SKM-1 (cell line): ENCODE data around the gene FANCD2.
"Not testable (repeated sequence)": the region's sequence is repeated elsewhere in the genome, so short reads cannot be mapped to it uniquely, and the experiment has no call there.

Source experiments
- DNase-seq: peaks from one replicate; lab custom pipeline; 2025; ENCODE audit not compliant: unreplicated experiment; lab: John Stamatoyannopoulos, UW

Gene FANCD2

GRCh38 chr3:10093678-10094077 is 67.4 kb downstream of the FANCD2 start:
- no peak for DNase-seq

DNA sequence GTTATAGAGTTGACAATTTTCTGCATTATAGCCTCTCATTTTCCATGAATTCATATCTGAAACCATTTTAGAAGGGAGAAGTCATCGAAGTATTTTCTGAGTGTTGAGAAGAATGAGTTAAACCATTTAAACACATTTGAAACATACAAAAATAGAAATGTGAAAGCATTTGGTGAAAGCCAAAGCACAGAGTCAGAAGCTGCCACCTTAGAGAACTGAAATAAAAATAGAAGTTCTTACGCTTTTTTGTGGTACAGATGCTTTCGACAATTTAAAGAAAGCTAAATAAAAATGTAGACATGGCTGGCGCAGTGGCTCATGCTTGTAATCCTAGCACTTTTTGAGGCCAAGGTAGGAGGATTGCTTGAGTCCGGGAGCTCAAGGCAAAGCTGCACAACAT is 72.8 kb downstream of the FANCD2 start:
- DNase-seq, result no peak

- no peak for DNase-seq
Measured at GRCh38 chr3:10106919-10107318, 80.7 kb downstream of the FANCD2 start.

DNA sequence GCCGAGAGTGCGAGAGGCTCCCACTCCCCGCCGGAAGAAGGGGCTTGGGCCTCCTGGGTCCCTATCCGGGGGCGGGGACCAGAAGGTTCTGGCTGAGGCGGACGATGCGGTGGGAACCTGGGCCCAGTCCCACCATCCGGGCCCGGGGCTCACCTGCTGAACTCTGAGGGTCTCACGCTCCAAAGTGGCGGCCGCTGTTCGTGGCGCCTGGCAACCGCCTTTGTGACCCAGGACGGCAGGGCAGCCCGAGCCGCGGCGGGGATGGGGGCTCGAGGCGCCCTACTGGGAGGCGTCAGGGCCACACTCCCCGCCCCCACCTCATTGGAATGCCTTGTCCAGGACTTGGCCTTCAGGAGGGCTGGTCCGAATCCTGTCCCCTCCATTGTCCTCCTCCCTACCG is 81.9 kb downstream of the FANCD2 start, which contains the start of gene FANCD2OS:
Gene FANCD2OS, minus strand, starts transcription at position 165 of the 400 bp plus-strand sequence. CDS start 3,481 bp downstream, outside the sequence.
- DNase-seq, result no peak

DNA sequence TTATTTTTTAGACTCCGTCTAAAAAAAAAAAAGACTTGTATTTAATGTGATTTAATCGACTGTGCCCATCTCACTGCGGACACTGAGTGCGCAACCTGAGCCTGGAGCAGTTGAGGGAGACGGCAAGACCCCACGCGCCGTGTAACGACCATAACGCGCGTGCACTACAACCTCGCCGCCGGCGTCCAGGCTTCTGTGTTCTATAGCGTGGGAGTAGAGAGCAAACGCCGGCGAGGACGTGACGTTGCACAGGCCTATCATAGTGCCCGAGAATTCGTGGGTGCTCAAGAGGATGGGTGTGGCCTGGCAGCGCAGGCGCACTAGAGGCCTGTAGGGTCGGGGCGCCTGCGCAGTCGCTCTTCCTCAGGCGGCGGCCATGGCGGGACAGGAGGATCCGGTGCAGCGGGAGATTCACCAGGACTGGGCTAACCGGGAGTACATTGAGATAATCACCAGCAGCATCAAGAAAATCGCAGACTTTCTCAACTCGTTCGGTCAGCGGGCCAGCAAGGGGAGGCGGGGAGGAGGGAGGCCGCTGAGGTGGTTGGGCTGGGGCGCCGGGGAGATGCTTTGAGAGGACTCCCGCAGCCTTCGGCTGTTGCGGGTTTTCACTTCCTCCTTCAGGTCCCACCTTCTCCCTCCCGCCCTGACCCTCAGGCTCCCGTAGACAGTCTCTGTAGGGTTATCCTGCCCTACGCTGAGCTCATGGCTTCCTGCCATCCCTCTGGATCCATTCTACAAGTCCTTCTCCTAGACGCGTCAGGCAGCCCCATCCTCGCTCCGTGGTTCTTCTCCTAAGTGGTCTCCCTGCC is 89.3 kb downstream of the FANCD2 start, which contains the start of gene BRK1:
Gene BRK1, plus strand, starts transcription at position 350 of the 812 bp plus-strand sequence. Its CDS starts 27 bp downstream, at position 377.
- peak; percentile 97 for DNase-seq

DNA sequence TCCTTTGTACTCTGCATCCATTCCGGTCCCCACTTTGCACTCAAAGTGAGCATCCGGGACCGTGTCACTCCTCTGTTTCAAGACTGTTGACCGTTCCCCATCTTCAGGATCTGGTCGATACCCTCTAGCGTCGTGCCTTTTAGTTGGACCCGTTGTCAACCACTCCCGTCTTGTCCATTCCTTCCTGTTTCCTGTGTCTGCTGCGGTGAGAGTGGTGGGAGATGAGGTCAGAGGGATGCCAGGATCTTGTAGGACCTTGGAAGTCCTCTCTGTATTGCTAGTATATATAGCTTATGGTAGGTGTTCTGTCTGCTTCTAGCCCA is 89.9 kb downstream of the FANCD2 start:
- no peak for DNase-seq

DNA sequence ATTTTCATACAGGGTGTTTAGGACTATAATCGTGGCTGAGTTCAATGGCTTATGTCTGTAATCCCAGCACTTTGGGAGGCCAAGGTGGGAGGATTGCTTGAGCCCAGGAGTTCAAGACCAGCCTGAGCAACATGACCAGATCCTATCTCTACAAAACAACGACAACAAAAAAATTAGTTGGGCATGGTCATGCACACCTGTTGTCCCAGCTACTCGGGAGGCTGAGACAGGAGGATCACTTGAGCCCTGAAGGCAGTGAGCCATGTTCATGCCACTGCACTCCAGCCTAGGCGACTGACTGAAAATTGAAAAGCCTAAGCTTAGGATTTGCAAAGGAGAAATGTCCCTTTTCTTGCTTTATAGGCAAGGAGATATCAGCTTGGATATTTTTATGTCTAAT is 90.7 kb downstream of the FANCD2 start:
- DNase-seq, result no peak

GRCh38 chr3:10119376-10119775 is 93.1 kb downstream of the FANCD2 start:
- no peak for DNase-seq

GRCh38 chr3:10121064-10121463 is 94.8 kb downstream of the FANCD2 start:
- DNase-seq, result no peak

DNA sequence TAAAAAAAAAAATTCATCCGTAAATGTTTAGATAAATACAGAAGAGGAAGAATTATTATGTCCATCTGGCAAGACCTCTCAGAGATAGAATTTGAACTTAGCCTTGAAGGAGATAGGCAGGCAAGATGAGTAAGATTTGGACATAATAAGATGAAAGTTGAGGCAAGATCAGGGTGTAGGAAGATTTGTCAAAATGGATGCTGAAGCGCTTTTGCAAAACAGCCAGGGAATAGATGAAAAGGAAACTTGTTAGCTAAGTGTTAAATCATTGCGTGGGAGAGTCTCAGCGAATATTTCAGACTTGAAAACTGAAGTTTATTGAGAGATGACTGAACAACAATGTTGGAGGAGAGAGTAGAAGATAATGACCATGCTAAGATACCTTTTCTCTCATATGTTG is 96.5 kb downstream of the FANCD2 start:
- DNase-seq, result no peak

DNA sequence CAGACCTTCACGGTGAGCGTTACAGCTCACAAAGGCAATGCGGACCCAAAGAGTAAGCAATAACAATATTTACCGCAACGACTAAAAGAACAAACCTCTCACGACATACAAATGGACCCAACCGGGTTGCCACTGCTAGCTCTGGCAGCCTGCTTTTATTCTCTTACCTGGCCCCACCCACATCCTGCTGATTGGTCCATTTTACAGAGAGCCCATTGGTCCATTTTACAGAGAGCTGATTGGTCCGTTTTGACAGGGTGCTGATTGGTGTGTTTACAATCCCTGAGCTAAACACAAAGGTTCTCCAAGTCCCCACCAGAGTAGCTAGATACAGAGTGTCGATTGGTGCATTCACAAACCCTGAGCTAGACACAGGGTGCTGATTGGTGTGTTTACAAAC is 109.6 kb downstream of the FANCD2 start:
- DNase-seq, result not testable (repeated sequence)

GRCh38 chr3:10136426-10137005 is 110.3 kb downstream of the FANCD2 start:
- no peak for DNase-seq

GRCh38 chr3:10137178-10137577 is 110.9 kb downstream of the FANCD2 start:
- DNase-seq, result no peak

- DNase-seq, result no peak
Measured at GRCh38 chr3:10140996-10141546, 114.8 kb downstream of the FANCD2 start.

DNA sequence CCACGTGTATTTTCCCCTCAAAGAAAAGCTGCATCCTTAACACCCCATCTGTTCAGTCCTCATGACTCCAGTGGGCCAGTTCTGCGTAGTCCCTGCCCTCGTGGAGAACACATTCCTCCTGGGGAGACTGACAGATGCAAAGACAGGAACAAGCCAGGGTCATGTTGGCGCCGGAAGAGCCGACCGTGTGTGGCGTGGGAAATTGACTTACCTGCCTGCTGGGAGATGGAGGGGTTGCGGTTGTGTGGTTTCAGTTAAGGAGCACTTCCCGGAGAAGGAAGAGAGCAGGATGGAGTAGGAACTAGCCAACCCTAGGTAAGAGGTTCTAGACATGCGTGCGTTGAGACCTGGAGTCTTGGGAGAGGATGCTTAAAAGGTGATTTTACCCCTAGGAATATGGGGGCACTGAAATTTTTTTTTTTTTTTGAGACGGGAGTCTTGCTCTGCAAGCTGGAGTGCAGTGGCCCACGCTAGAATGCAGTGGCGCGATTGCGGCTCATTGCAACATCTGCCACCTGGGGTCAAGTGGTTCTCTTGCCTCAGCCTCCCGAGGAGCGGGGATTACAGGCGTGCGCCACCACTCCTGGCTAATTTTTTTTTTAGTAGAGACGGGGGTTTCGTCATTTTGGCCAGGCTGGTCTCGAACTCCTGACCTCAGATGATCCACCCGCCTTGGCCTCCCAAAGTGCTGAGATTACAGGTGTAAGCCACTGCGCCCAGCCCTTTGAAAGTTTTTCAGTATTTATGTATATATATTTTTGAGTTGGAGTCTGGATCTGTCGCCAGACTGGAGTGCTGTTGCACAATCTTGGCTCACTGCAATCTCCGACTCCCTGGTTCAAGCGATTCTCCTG is 116.7 kb downstream of the FANCD2 start:
- no peak for DNase-seq

DNA sequence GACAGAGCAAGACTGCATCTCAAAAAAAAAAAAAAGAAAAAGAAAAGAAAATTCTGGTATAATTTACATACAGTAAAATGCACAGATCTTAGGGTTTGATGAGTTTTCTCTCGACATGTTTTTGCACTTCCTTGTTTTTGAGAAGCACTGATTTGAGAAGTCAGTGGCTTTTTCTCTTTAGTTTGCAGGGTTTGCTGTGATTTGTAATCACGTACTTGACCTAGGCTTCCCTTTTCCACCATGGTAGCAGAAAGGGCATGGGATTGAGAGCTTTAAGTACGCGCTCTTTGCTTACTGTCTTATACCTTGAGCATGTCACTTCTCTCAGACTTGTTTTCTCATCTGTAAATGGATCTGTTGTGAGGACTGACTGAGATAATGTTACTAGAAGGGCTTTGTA is 119.4 kb downstream of the FANCD2 start:
- DNase-seq, result no peak

DNA sequence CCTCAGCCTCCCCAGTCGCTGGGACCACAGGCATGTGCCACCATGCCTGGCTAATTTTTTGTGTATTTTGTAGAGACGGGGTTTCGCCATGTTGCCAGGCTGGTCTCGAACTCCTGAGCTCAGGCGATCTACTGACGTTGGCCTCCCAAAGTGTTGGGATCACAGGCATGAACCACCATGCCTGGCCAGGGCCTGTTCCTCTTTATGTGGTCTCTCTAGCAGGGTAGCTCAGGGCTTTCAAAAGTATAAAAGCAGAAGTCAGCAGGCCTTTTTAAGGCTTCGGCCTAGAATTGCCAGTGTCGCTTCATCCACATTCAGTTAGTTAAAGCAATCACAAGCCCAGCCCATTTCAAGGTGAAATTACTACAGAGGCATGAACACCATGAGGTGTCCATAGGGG is 123.0 kb downstream of the FANCD2 start:
- peak; percentile 73 for DNase-seq

- no peak for DNase-seq
Measured at GRCh38 chr3:10150987-10151386, 124.8 kb downstream of the FANCD2 start.
